GM12878 (cell line): ENCODE measurements around the gene RHBDD1. TPM values are rescaled to one million over a fixed set of nuclear protein-coding genes. Genes with fewer than 3 reads are reported as not detected.

Experiments used
- ATAC-seq: fragments of 200-7000 bp; cut with Tn5 transposase; 3 replicates; pipeline ENCODE4 v1.9.1; 2020; ENCODE audit warnings: mild to moderate bottlenecking, moderate library complexity
- BruUV-seq: library from RNA; stranded (reverse); fragments of 400-500 nt; replicated peaks from 2 replicates; lab custom pipeline; 2021; lab: Mats Ljungman, UMichigan
- CTCF ChIA-PET: fragments of 300-600 bp; sonication (Branson Sonifier 250); formaldehyde crosslinking; extraction: SDS; loops from one replicate; lab custom pipeline; 2021; ENCODE audit warnings: inconsistent platforms; lab: Yijun Ruan, JAX
- POLR2A ChIA-PET: fragments of 350-600 bp; formaldehyde crosslinking; extraction: SDS; loops from one replicate; lab custom pipeline; 2021; ENCODE audit warnings: inconsistent platforms; lab: Charles Lee
- RAD21 ChIA-PET: fragments of 300-600 bp; sonication (Branson Sonifier 250); formaldehyde crosslinking; loops from one replicate; lab custom pipeline; 2023; ENCODE audit warnings: antibody characterized with exemption; ENCODE audit not compliant: unreplicated experiment; lab: Charles Lee
- SMC1A ChIA-PET: fragments of 300-600 bp; sonication (Branson Sonifier 250); formaldehyde crosslinking; loops from one replicate; lab custom pipeline; 2023; ENCODE audit not compliant: unreplicated experiment, uncharacterized antibody; lab: Charles Lee
- DNase-seq: peaks from one replicate; pipeline ENCODE4 v3.0.0-alpha.2; 2011; ENCODE audit warnings: low read depth, low spot score
- FAIRE-seq: peaks from 3 replicates; lab custom pipeline; 2011; peaks lifted over from hg19 to GRCh38; lab: Jason Lieb, UNC
- H2AFZ ChIP-seq: 2 replicates; pipeline ENCODE4 v1.6.0; 2011; ENCODE audit warnings: low read depth, low read length, control low read depth; ENCODE audit not compliant: control insufficient read depth
- H3K27ac ChIP-seq: 2 replicates; pipeline ENCODE4 v1.5.1; 2011; ENCODE audit warnings: control low read depth; ENCODE audit not compliant: control insufficient read depth, insufficient read depth
- H3K27me3 ChIP-seq, 2 experiments: replicated peaks in 1 of 2; 2 replicates each; pipeline versions ENCODE4 v1.6.0 to v1.6.1; 2011; ENCODE audit warnings: low read length in 1 of 2; ENCODE audit not compliant: control insufficient read depth in 2 of 2, insufficient read depth in 2 of 2
- H3K36me3 ChIP-seq, 2 experiments: 2 replicates each; pipeline ENCODE4 v1.5.1; 2011; ENCODE audit warnings: low read length in 1 of 2; ENCODE audit not compliant: control insufficient read depth in 2 of 2, insufficient read depth in 2 of 2
- H3K4me1 ChIP-seq: 2 replicates; pipeline ENCODE4 v1.6.1; 2011; ENCODE audit warnings: mild to moderate bottlenecking, low read length, moderate library complexity, mixed read lengths; ENCODE audit not compliant: control insufficient read depth, insufficient read depth
- H3K4me2 ChIP-seq: 2 replicates; pipeline ENCODE4 v1.6.0; 2011; ENCODE audit warnings: control low read depth; ENCODE audit not compliant: control insufficient read depth, insufficient read depth
- H3K4me3 ChIP-seq: fragments of 200-600 bp; sonication (generic); 2 replicates; pipeline ENCODE4 v1.5.1; 2016
- H3K79me2 ChIP-seq: 2 replicates; pipeline ENCODE4 v1.6.0; 2011; ENCODE audit warnings: low read length; ENCODE audit not compliant: control insufficient read depth, insufficient read depth
- H3K9ac ChIP-seq: 2 replicates; pipeline ENCODE4 v1.8.0; 2011; ENCODE audit warnings: low read length, control low read depth, mixed read lengths; ENCODE audit not compliant: control insufficient read depth, insufficient read depth
- H3K9me3 ChIP-seq: replicated peaks from 3 replicates; pipeline ENCODE4 v1.5.1; 2011; ENCODE audit warnings: mild to moderate bottlenecking, low read length; ENCODE audit not compliant: control insufficient read depth, insufficient read depth
- H4K20me1 ChIP-seq: 2 replicates; pipeline ENCODE4 v1.6.0; 2011; ENCODE audit not compliant: control insufficient read depth, insufficient read depth
- ATF3 ChIP-seq: IDR thresholded peaks from 2 replicates; pipeline ENCODE4 v1.6.1; 2011; ENCODE audit warnings: low read depth, mild to moderate bottlenecking, low read length, moderate library complexity, borderline replicate concordance; ENCODE audit errors: extremely low read depth
- ATF7 ChIP-seq: fragments of 450-650 bp; IDR thresholded peaks from 2 replicates; pipeline ENCODE4 v1.6.1; 2016; ENCODE audit warnings: low read depth, mild to moderate bottlenecking
- CBX3 ChIP-seq: fragments of 200-600 bp; sonication (generic); IDR thresholded peaks from 2 replicates; pipeline ENCODE4 v1.6.1; 2016; ENCODE audit warnings: low read depth, borderline replicate concordance
- MEF2B ChIP-seq: fragments of 450-650 bp; IDR thresholded peaks from 2 replicates; pipeline ENCODE4 v1.6.1; 2018; ENCODE audit warnings: mild to moderate bottlenecking, moderate library complexity; ENCODE audit not compliant: partially characterized antibody, poor library complexity, severe bottlenecking
- MLLT1 ChIP-seq: fragments of 450-650 bp; IDR thresholded peaks from 2 replicates; pipeline ENCODE4 v1.6.1; 2016; ENCODE audit warnings: mild to moderate bottlenecking
- NRF1 ChIP-seq: conservative IDR thresholded peaks from 2 replicates; pipeline ENCODE4 v1.6.1; 2011; ENCODE audit warnings: mild to moderate bottlenecking, low read depth, low read length, improper control_type of control experiment
- RFX5 ChIP-seq: IDR thresholded peaks from 2 replicates; pipeline ENCODE4 v1.6.1; 2011; ENCODE audit warnings: low read depth, low read length, improper control_type of control experiment
- TBL1XR1 ChIP-seq: IDR thresholded peaks from 2 replicates; pipeline ENCODE4 v1.6.1; 2012; ENCODE audit warnings: low read depth, low read length, improper control_type of control experiment
- USF1 ChIP-seq: IDR thresholded peaks from 2 replicates; pipeline ENCODE4 v1.6.1; 2011; ENCODE audit warnings: borderline replicate concordance, low read depth, mild to moderate bottlenecking, moderate library complexity, mixed read lengths, low read length; ENCODE audit not compliant: insufficient read depth; ENCODE audit errors: extremely low read length
- ZBTB4 ChIP-seq: fragments of 450-650 bp; formaldehyde crosslinking; IDR thresholded peaks from 2 replicates; pipeline ENCODE4 v1.4.0; 2022; ENCODE audit warnings: mild to moderate bottlenecking, moderate library complexity
- ZNF207 ChIP-seq: fragments of 450-650 bp; IDR thresholded peaks from 2 replicates; pipeline ENCODE4 v1.6.1; 2014; ENCODE audit warnings: antibody characterized with exemption, mild to moderate bottlenecking, borderline replicate concordance
- ZNF274 ChIP-seq: IDR thresholded peaks from one replicate; pipeline ENCODE4 v1.8.0; 2011; ENCODE audit not compliant: insufficient read length, insufficient read depth
- ZNF687 ChIP-seq: fragments of 450-650 bp; IDR thresholded peaks from 2 replicates; pipeline ENCODE4 v1.6.1; 2017; ENCODE audit warnings: mild to moderate bottlenecking, moderate library complexity
- ZSCAN29 ChIP-seq: fragments of 450-650 bp; IDR thresholded peaks from 2 replicates; pipeline ENCODE4 v1.6.1; 2017; ENCODE audit warnings: mild to moderate bottlenecking, moderate library complexity
- WGBS: methylation state at CpG from one replicate; pipeline ENCODE4 v1.1.6; 2016; ENCODE audit warnings: low lambda C conversion rate; ENCODE audit not compliant: insufficient replicate concordance, insufficient coverage; ENCODE audit errors: missing lambda C conversion rate; 5-methylcytosine and 5-hydroxymethylcytosine counted together
- in situ Hi-C: fragments of 300-500 bp; cut with MboI; formaldehyde crosslinking; loops from 9 replicates; pipeline ENCODE4 v1.14.3; 2018; ENCODE audit warnings: mixed read lengths
- intact Hi-C: fragments of 100-400 bp; cut with micrococcal nuclease; formaldehyde crosslinking; loops from one replicate; pipeline ENCODE4 v1.14.2; 2022; ENCODE audit not compliant: unreplicated experiment
- polyA plus RNA-seq, 11 experiments: library from polyadenylated mRNA; depleted of rRNA in 4 of 11; unstranded in 6 of 11; stranded (reverse) in 5 of 11; fragments of >200 nt; fragmentation: Nextera tagmentation in 4 of 11; fragmentation: Illumina TruSeq in 1 of 11; extraction: Ambion mirVana in 4 of 11; extraction: Trizol in 1 of 11; gene quantifications; 1 replicate in 1 of 11; 2 replicates in 10 of 11; pipeline versions ENCODE4 v1.2.1 to v1.2.3, GENCODE V29; 2011 to 2016; ENCODE audit warnings: inconsistent platforms in 2 of 11, missing spikeins in 2 of 11, low read depth in 1 of 11
- total RNA-seq, 4 experiments: library from RNA; depleted of rRNA in 3 of 4; stranded (reverse); fragments of >200 nt in 3 of 4; fragmentation: Illumina TruSeq in 1 of 4; extraction: Trizol in 1 of 4; gene quantifications; 2 replicates each; pipeline versions ENCODE4 v1.2.1 to v1.2.3, GENCODE V29; 2013 to 2021

Gene RHBDD1
- total and polyA plus RNA-seq, 10 of the 15 experiments (the other 5 are each of a cell fraction or from before 2014, with no cell fraction given) = 7.1 to 36.4 (median 14.7) TPM

GRCh38 chr2:226956659-226957058 lies 120.8 kb downstream of the RHBDD1 start:
- no peak overlapping the region for H3K9ac ChIP-seq
- SMC1A ChIA-PET = no interaction called here
- TF ChIP-seq ZSCAN29 (no peak), ATF7 (no peak), MLLT1 (no peak), USF1 (no peak), ZNF687 (no peak), ATF3 (no peak), ZNF274 (no peak), TBL1XR1 (no peak), ZNF207 (no peak), ZBTB4 (no peak), RFX5 (no peak), MEF2B (no peak), NRF1 (no peak), CBX3 (no peak)
- no peak overlapping the region for H3K4me3 ChIP-seq
- no peaks in the 10 kb centered on the region; the same call in none of the 3 replicates for H3K9me3 ChIP-seq
- RAD21 ChIA-PET = no interaction called here
- no peak overlapping the region for H3K27ac ChIP-seq
- H3K79me2 ChIP-seq = no peaks in the 10 kb centered on the region
- ATAC-seq = no peak
- intact Hi-C loops = no loop called here
- DNase-seq = no peak
- no peak for FAIRE-seq
- H3K27me3 ChIP-seq = no peaks in the 10 kb centered on the region
- H4K20me1 ChIP-seq = no peaks in the 10 kb centered on the region
- H3K4me1 ChIP-seq = no peaks in the 10 kb centered on the region
- POLR2A ChIA-PET = no interaction called here
- CTCF ChIA-PET = no interaction called here
- no peak overlapping the region for H3K4me2 ChIP-seq
- BruUV-seq = no TSS peak
- no peak overlapping the region for H2AFZ ChIP-seq
- H3K36me3 ChIP-seq = no peaks in the 10 kb centered on the region
- 25% methylated on average over 1 of the region's 1 CpG for WGBS
- in situ Hi-C loops = no loop called here
